ENCODE results near the gene RASSF3.

The RASSF3 gene

GRCh38 chr12:64666054-64666914 lies 56.0 kb downstream of the RASSF3 start:
- H3K27me3 ChIP-seq (ENCODE audit: control insufficient read depth, insufficient read depth, low read length): no peaks in the 10 kb centered on the region
- no peaks in the 10 kb centered on the region for H3K9me3 ChIP-seq (replicated peaks; ENCODE audit: low read length)
- H3K4me1 ChIP-seq (ENCODE audit: control insufficient read depth, insufficient read depth, low read length): peaks cover 28% of the 10 kb centered on the region
- H3K9ac ChIP-seq (ENCODE audit: low read depth, low read length): no peak overlapping the region
- no peaks in the 10 kb centered on the region for H3K36me3 ChIP-seq (ENCODE audit: insufficient read depth, low read length)
- no peak overlapping the region for H3K4me2 ChIP-seq (ENCODE audit: low read length)
- no peak overlapping the region for H3K4me3 ChIP-seq (ENCODE audit: low read length)

DNA sequence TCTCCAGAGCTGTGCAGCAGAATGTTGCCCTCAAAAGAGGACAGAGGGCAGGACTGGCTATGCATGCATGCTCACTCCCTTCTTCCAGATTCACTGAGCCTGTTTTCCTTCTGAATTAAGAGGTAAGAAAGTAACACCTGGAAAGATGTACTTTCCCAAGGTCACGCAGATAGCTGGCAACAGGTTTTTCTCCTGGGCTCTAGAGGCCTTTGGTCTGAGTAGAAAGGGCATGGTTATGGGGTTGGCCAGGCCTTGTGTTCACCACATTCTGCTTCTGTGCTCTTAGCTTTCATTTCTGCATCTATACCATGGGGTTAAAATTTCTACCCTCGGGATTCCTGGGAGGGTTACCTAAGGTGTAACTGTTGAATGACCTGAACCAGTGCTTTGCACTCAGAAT lies 57.5 kb downstream of the RASSF3 start:
- no peak overlapping the region for H3K9ac ChIP-seq (ENCODE audit: low read depth, low read length)
- H3K4me1 ChIP-seq (ENCODE audit: control insufficient read depth, insufficient read depth, low read length): peaks cover 33% of the 10 kb centered on the region
- no peaks in the 10 kb centered on the region for H3K27me3 ChIP-seq (ENCODE audit: control insufficient read depth, insufficient read depth, low read length)
- no peak overlapping the region for H3K4me3 ChIP-seq (ENCODE audit: low read length)
- H3K4me2 ChIP-seq (ENCODE audit: low read length): no peak overlapping the region
- H3K9me3 ChIP-seq (replicated peaks; ENCODE audit: low read length): no peaks in the 10 kb centered on the region
- H3K36me3 ChIP-seq (ENCODE audit: insufficient read depth, low read length): no peaks in the 10 kb centered on the region

- H3K27me3 ChIP-seq (ENCODE audit: control insufficient read depth, insufficient read depth, low read length): no peaks in the 10 kb centered on the region
- no peaks in the 10 kb centered on the region for H3K36me3 ChIP-seq (ENCODE audit: insufficient read depth, low read length)
- H3K4me2 ChIP-seq (ENCODE audit: low read length): no peak overlapping the region
- H3K4me3 ChIP-seq (ENCODE audit: low read length): no peak overlapping the region
- H3K9ac ChIP-seq (ENCODE audit: low read depth, low read length): no peak overlapping the region
- H3K9me3 ChIP-seq (replicated peaks; ENCODE audit: low read length): no peaks in the 10 kb centered on the region
- H3K4me1 ChIP-seq (ENCODE audit: control insufficient read depth, insufficient read depth, low read length): peaks cover 38% of the 10 kb centered on the region
Measured at GRCh38 chr12:64669270-64669842, 59.1 kb downstream of the RASSF3 start.

- peaks cover 38% of the 10 kb centered on the region for H3K4me1 ChIP-seq (ENCODE audit: control insufficient read depth, insufficient read depth, low read length)
- H3K4me3 ChIP-seq (ENCODE audit: low read length): no peak overlapping the region
- no peaks in the 10 kb centered on the region for H3K9me3 ChIP-seq (replicated peaks; ENCODE audit: low read length)
- no peak overlapping the region for H3K9ac ChIP-seq (ENCODE audit: low read depth, low read length)
- no peak overlapping the region for H3K4me2 ChIP-seq (ENCODE audit: low read length)
- H3K27me3 ChIP-seq (ENCODE audit: control insufficient read depth, insufficient read depth, low read length): no peaks in the 10 kb centered on the region
- H3K36me3 ChIP-seq (ENCODE audit: insufficient read depth, low read length): no peaks in the 10 kb centered on the region
Measured at GRCh38 chr12:64670019-64670418, 59.7 kb downstream of the RASSF3 start.

- no peaks in the 10 kb centered on the region for H3K36me3 ChIP-seq (ENCODE audit: insufficient read depth, low read length)
- no peaks in the 10 kb centered on the region for H3K27me3 ChIP-seq (ENCODE audit: control insufficient read depth, insufficient read depth, low read length)
- H3K9ac ChIP-seq (ENCODE audit: low read depth, low read length): no peak overlapping the region
- no peak overlapping the region for H3K4me2 ChIP-seq (ENCODE audit: low read length)
- H3K9me3 ChIP-seq (replicated peaks; ENCODE audit: low read length): no peaks in the 10 kb centered on the region
- H3K4me3 ChIP-seq (ENCODE audit: low read length): no peak overlapping the region
- H3K4me1 ChIP-seq (ENCODE audit: control insufficient read depth, insufficient read depth, low read length): peaks cover 40% of the 10 kb centered on the region
Measured at GRCh38 chr12:64670919-64671639, 60.8 kb downstream of the RASSF3 start.

DNA sequence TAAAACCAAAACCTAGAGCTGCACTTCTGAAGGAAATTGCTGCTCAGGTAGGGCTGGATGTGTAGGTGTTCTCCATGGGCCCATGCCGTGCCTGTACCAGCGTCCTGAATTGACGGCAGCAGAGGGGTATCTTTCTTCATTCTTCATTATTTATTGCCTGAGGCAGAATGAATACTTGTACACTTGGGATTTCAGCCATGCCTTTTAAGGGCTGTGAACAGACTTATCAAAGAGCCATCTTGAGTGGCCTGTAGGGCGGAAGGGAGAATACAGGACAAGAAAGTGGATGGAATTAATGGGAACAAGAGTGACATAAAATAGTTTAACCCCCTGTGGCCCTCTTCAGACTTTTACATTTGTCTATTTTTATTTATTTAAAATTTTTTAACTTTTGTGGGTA lies 61.4 kb downstream of the RASSF3 start:
- H3K27me3 ChIP-seq (ENCODE audit: control insufficient read depth, insufficient read depth, low read length): no peaks in the 10 kb centered on the region
- no peak overlapping the region for H3K4me3 ChIP-seq (ENCODE audit: low read length)
- H3K9me3 ChIP-seq (replicated peaks; ENCODE audit: low read length): no peaks in the 10 kb centered on the region
- H3K9ac ChIP-seq (ENCODE audit: low read depth, low read length): no peak overlapping the region
- H3K36me3 ChIP-seq (ENCODE audit: insufficient read depth, low read length): no peaks in the 10 kb centered on the region
- H3K4me1 ChIP-seq (ENCODE audit: control insufficient read depth, insufficient read depth, low read length): peaks cover 36% of the 10 kb centered on the region
- no peak overlapping the region for H3K4me2 ChIP-seq (ENCODE audit: low read length)

DNA sequence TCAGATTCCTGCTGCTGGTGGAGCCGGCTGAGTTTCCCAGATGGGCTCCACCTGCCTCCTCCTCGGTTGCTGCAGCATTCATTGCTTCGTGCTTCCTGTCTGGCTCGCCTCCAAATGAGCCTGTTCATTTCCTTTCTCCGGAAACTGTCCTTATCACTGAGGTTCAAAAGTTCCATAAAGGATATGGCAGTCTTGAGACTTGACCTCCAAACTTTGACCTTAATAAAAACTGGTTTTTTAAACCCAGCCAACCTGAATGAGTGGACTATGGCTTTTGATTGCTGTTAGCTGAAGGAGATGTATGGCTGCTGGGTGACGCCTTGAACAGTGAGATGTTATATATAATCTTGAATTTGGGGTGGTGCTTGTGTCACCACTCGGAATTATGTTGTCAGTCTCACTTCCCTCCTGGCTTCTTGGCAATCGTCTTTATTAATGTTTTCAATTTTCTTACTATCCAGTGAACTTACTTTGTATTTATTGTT lies 62.7 kb downstream of the RASSF3 start:
- H3K4me1 ChIP-seq (ENCODE audit: control insufficient read depth, insufficient read depth, low read length): peaks cover 36% of the 10 kb centered on the region
- H3K36me3 ChIP-seq (ENCODE audit: insufficient read depth, low read length): no peaks in the 10 kb centered on the region

GRCh38 chr12:64673490-64674169 lies 63.3 kb downstream of the RASSF3 start:
- H3K4me3 ChIP-seq (ENCODE audit: low read length): no peak overlapping the region
- no peak overlapping the region for H3K9ac ChIP-seq (ENCODE audit: low read depth, low read length)
- H3K4me1 ChIP-seq (ENCODE audit: control insufficient read depth, insufficient read depth, low read length): peaks cover 36% of the 10 kb centered on the region
- H3K36me3 ChIP-seq (ENCODE audit: insufficient read depth, low read length): no peaks in the 10 kb centered on the region
- no peaks in the 10 kb centered on the region for H3K27me3 ChIP-seq (ENCODE audit: control insufficient read depth, insufficient read depth, low read length)
- H3K9me3 ChIP-seq (replicated peaks; ENCODE audit: low read length): no peaks in the 10 kb centered on the region
- H3K4me2 ChIP-seq (ENCODE audit: low read length): no peak overlapping the region

More for the DNA sequence above, 62.7 kb downstream of the RASSF3 start:
- H3K4me2 ChIP-seq (ENCODE audit: low read length): no peak overlapping the region
- no peak overlapping the region for H3K4me3 ChIP-seq (ENCODE audit: low read length)
- no peaks in the 10 kb centered on the region for H3K9me3 ChIP-seq (replicated peaks; ENCODE audit: low read length)
- no peaks in the 10 kb centered on the region for H3K27me3 ChIP-seq (ENCODE audit: control insufficient read depth, insufficient read depth, low read length)
- no peak overlapping the region for H3K9ac ChIP-seq (ENCODE audit: low read depth, low read length)

DNA sequence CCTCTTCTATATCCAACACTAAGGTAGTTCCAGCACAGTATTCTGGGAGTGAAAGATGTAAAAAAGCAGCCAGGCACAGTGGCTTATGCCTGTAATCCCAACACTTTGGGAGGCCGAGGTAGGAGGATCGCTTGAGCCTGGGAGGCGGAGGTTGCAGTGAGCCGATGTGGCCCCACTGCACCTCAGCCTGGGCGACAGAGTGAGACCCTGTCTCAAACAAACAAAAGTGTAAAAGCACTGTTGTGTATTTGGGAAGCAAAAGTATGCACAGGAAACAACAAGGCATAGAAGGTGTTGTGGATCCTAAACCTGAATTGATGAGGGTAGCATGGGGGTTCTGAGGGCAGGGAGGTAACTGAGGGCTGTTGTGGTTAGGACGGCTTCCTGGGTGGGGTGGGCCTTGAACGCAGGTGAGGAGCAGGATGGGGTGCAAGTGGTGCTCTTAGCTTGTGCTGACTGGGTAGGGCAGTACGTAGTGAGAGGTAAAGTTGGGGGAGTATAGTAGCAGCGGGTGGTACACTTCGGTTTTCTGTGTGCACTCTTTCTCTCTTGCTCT lies 64.2 kb downstream of the RASSF3 start:
- Histone ChIP-seq H3K4me3 (ENCODE audit: low read length) (no peak overlapping the region), H3K4me1 (ENCODE audit: control insufficient read depth, insufficient read depth, low read length) (peaks cover 38% of the 10 kb centered on the region), H3K36me3 (ENCODE audit: insufficient read depth, low read length) (no peaks in the 10 kb centered on the region), H3K27me3 (ENCODE audit: control insufficient read depth, insufficient read depth, low read length) (no peaks in the 10 kb centered on the region), H3K4me2 (ENCODE audit: low read length) (no peak overlapping the region), H3K9ac (ENCODE audit: low read depth, low read length) (no peak overlapping the region), H3K9me3 (replicated peaks; ENCODE audit: low read length) (no peaks in the 10 kb centered on the region)

- Histone ChIP-seq H3K27me3 (ENCODE audit: control insufficient read depth, insufficient read depth, low read length) (no peaks in the 10 kb centered on the region), H3K4me3 (ENCODE audit: low read length) (no peak overlapping the region), H3K36me3 (ENCODE audit: insufficient read depth, low read length) (no peaks in the 10 kb centered on the region), H3K4me2 (ENCODE audit: low read length) (peak overlapping the region; percentile 37), H3K4me1 (ENCODE audit: control insufficient read depth, insufficient read depth, low read length) (peaks cover 42% of the 10 kb centered on the region), H3K9me3 (replicated peaks; ENCODE audit: low read length) (no peaks in the 10 kb centered on the region), H3K9ac (ENCODE audit: low read depth, low read length) (peak overlapping the region; percentile 20)
Measured at GRCh38 chr12:64675795-64676194, 65.5 kb downstream of the RASSF3 start.

DNA sequence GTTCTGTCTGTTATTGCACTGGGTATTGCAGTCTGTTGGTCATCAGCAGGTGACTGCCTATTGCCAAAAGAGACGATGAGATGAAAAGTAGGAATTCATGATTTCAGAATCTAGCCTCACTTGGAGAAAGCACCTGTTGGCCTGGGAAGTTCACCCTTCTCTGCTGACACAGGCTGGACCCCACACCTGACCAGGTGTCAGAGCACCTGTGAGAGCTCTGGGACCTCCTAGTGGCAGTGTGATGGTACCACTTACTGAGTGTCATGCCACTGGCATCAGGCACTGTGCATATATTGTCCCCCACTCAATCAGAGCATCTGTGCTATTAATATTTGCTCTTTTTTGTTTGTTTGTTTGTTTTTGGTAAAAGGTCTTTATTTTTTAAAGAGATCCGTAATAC lies 68.0 kb downstream of the RASSF3 start:
- H3K36me3 ChIP-seq (ENCODE audit: insufficient read depth, low read length): no peaks in the 10 kb centered on the region
- H3K9ac ChIP-seq (ENCODE audit: low read depth, low read length): no peak overlapping the region
- H3K4me1 ChIP-seq (ENCODE audit: control insufficient read depth, insufficient read depth, low read length): peaks cover 40% of the 10 kb centered on the region
- no peak overlapping the region for H3K4me3 ChIP-seq (ENCODE audit: low read length)
- H3K4me2 ChIP-seq (ENCODE audit: low read length): no peak overlapping the region
- H3K27me3 ChIP-seq (ENCODE audit: control insufficient read depth, insufficient read depth, low read length): no peaks in the 10 kb centered on the region
- H3K9me3 ChIP-seq (replicated peaks; ENCODE audit: low read length): no peaks in the 10 kb centered on the region
